Measurements from ENCODE around the gene TMIGD2.
"Not testable (repeated sequence)": the region's sequence is repeated elsewhere in the genome, so short reads cannot be mapped to it uniquely, and the experiment has no call there.

The TMIGD2 gene

GRCh38 chr19:4302243-4302640, at the start of gene TMIGD2:
Gene TMIGD2 (minus strand): TSS chr19:4302389. CDS start chr19:4302385, 4 bp downstream.
- no peak for DNase-seq

- no peak for DNase-seq
Observed at GRCh38 chr19:4350726-4351125, 48.5 kb upstream of the TMIGD2 start.

- DNase-seq: no peak
Observed at GRCh38 chr19:4350111-4350510, 47.9 kb upstream of the TMIGD2 start.

GRCh38 chr19:4349225-4349624, 47.0 kb upstream of the TMIGD2 start:
- not testable (repeated sequence) for DNase-seq

GRCh38 chr19:4347521-4347920, 45.3 kb upstream of the TMIGD2 start:
- DNase-seq: no peak

- DNase-seq: no peak
Observed at GRCh38 chr19:4346020-4346383, 43.8 kb upstream of the TMIGD2 start.

- no peak for DNase-seq
Observed at GRCh38 chr19:4345342-4346019, 43.3 kb upstream of the TMIGD2 start.

GRCh38 chr19:4343370-4344307, 41.5 kb upstream of the TMIGD2 start, which contains the start of gene MPND:
Gene MPND (plus strand): TSS chr19:4343562. CDS start chr19:4343594, 32 bp downstream.
- peak; percentile 62 for DNase-seq

GRCh38 chr19:4342615-4343369, 40.6 kb upstream of the TMIGD2 start:
- peak; percentile 97 for DNase-seq

GRCh38 chr19:4342314-4342614, 40.1 kb upstream of the TMIGD2 start:
- no peak for DNase-seq

GRCh38 chr19:4338441-4339355, 36.5 kb upstream of the TMIGD2 start, which contains the start of gene STAP2:
Gene STAP2 (minus strand): TSS chr19:4338827. CDS start chr19:4338753, 74 bp downstream.
- no peak for DNase-seq

GRCh38 chr19:4337906-4338440, 35.8 kb upstream of the TMIGD2 start:
- DNase-seq: no peak

- DNase-seq: no peak
Observed at GRCh38 chr19:4334929-4335570, 32.9 kb upstream of the TMIGD2 start.

- no peak for DNase-seq
Observed at GRCh38 chr19:4329858-4330257, 27.7 kb upstream of the TMIGD2 start.

GRCh38 chr19:4328991-4329681, 26.9 kb upstream of the TMIGD2 start:
- DNase-seq: not testable (repeated sequence)

- DNase-seq: no peak
Observed at GRCh38 chr19:4328243-4328990, 26.2 kb upstream of the TMIGD2 start.

- DNase-seq: no peak
Observed at GRCh38 chr19:4327877-4328242, 25.7 kb upstream of the TMIGD2 start.

- no peak for DNase-seq
Observed at GRCh38 chr19:4327252-4327876, 25.2 kb upstream of the TMIGD2 start.

- DNase-seq: no peak
Observed at GRCh38 chr19:4326837-4327251, 24.7 kb upstream of the TMIGD2 start.
